Urothelium cell line (cell line): ENCODE results near the gene TMEM233.
"Not testable (repeated sequence)": the region's sequence is repeated elsewhere in the genome, so short reads cannot be mapped to it uniquely, and the experiment has no call there.

Experiments
- DNase-seq: peaks from one replicate; pipeline ENCODE4 v3.0.0; 2011; ENCODE audit warnings: low spot score, mixed read lengths
- FAIRE-seq: peaks from 2 replicates; lab custom pipeline; 2011; peaks lifted over from hg19 to GRCh38; lab: Jason Lieb, UNC

The TMEM233 gene

GRCh38 chr12:119652665-119653064 lies 59.1 kb downstream of the TMEM233 start:
- no peak for DNase-seq
- FAIRE-seq, result no peak

GRCh38 chr12:119657001-119657400 lies 63.4 kb downstream of the TMEM233 start:
- FAIRE-seq, DNase-seq: not testable (repeated sequence)

DNA sequence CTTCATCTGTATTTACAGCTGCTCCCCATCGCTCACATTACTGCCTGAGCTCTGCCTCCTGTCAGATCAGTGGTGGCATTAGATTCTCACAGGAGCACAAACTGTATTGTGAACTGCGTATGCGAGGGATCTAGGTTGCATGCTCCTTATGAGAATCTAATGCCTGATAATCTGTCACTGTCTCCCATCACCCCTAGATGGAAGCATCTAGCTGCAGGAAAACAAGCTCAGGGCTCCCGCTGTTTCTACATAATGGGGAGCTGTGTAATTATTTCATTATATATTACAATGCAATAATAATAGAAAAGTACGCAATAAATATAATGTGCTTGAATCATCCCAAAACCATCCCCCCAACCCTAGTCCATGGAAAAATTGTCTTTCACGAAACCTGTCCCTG lies 64.6 kb downstream of the TMEM233 start:
- not testable (repeated sequence) for DNase-seq, FAIRE-seq

- DNase-seq (peak; percentile 43), FAIRE-seq (no peak)
Measured at GRCh38 chr12:119659289-119659897, 65.8 kb downstream of the TMEM233 start.

GRCh38 chr12:119660076-119660475 lies 66.5 kb downstream of the TMEM233 start:
- FAIRE-seq, result no peak

DNA sequence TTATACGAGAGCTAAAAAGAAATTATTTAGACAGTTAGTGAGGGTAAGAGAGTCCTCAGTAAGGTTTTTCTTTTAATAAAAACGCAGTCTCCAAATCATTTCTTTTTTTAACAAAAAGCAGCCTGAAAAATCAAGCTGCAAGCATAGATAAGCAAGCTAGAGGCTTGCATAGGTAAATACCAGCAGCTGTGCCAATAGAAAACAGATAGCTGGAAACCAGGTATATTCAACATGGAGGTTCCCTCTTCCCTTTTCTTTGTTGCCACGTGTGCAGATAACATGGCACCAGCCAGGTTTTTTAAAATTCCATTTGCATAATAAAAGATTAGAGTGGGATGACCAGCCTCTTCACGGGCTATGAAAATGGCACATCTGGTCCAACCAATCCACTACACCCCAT lies 68.3 kb downstream of the TMEM233 start:
- DNase-seq, result no peak
- no peak for FAIRE-seq

More at GRCh38 chr12:119660076-119660475, 66.5 kb downstream of the TMEM233 start:
- DNase-seq, result no peak

DNA sequence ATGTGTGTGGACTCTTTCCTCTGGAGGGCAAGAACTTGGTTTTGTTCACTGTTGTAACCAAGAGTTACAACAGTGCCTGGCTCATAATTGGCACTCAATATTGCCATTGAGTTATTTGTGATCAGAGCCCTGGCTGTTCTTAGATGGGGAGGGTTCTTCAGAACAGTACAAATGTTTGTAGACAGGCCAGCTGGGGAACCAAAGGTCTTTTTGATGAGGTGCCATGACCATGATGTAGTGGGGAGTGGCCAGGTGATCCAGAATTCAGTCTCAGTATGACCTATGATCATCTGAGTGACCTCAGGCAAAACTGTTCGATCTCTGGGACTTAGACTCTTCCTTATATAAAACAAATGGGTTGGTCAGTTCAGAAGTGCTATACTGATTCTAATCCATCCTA lies 71.1 kb downstream of the TMEM233 start:
- no peak for FAIRE-seq
- DNase-seq, result no peak

- FAIRE-seq (no peak), DNase-seq (no peak)
Measured at GRCh38 chr12:119665164-119665929, 71.8 kb downstream of the TMEM233 start.

DNA sequence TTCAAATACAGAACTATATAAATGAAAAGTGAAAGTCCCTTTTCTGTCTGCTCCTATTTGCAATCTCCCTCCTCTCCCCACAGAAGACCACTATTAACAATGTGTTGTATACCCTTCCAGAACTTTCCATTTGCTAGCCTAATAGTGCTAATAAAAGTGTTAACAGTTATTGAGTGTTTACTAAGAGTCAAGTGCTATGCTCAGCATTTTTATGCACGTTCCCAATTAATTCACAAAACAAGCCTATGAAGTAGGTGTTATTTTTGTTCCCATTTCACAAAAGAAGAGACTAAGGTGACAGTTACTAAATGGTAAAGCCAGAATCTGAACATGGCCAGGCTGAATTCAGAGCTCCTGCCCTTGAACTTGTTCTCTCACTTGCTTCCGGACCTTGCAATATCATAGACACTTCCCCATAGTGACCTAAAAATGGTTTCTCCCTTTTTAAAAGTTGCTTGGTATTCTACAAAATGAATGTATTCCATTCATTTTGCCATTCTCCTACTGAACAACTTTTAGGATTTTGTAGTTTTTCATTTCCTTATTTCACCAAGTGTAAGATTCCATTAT lies 72.7 kb downstream of the TMEM233 start:
- DNase-seq (no peak), FAIRE-seq (no peak)

DNA sequence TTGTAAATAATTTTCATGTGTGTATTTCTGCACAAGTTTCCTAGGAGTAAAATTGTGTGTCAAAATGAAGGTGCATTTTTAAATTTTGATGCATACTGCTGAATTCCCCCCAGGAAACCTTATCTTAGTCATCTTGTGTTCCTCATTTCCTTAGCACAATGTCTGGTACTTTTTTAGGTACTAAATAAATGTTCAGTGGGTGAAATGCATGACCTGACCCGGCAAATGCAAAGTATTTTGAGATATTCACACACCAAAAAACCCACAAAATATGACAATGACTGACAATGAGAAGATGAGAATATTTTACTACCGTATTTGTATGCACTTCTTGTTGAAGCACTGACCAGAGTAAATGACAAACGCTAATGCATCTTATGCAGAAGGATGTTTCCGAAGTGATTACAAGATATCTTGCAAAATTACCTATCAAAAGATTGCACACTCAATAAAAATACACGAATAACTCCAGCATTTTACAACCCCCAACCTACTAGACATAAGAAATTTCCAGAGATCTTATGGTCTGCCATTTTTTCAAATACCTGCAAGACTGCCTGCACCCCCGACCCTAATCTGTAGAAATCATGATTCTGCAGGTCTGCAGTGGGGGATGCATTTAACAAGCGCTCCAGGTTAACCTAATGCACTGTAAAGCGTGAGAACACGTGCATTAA lies 73.5 kb downstream of the TMEM233 start:
- FAIRE-seq (no peak), DNase-seq (no peak)

DNA sequence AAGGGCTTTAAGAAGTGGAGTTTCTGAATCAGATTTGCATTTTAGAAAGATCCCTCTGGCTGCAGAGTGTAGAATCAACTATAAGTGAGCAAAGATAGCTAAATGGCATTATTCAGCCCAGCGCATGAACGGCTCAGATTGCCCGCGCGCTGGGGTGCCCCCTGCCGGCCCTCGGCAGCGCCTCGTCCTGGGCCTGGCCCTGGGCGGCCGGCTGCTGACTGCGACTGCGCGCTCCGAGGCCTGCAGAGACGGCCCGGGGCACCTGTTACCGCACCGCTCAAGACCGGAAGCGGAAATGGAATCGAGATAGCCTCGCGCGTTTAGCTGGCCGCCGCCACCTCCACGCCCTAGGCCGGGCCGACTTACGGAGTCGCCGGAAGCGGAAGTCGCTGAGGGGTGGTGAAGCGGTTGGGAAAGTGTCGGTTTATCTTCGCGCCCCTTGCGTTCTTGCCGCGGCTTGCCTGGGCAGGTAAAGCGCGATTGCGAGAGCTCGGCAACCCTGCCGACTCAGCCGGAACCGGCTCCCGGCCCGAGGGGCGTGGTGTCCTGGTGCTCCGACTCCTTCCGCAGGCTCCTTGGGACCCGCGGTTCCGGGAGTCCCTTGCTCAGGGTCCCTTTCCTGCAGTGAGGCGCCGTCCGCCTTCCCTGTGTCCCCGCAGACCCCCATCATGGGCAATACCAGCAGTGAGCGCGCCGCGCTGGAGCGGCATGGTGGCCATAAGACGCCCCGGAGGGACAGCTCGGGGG lies 74.2 kb downstream of the TMEM233 start, which contains the start of gene PRKAB1:
Gene PRKAB1 (plus strand): TSS at position 557 of the 747 bp plus-strand sequence. CDS start 112 bp downstream, at position 669.
- FAIRE-seq (no peak), DNase-seq (peak; percentile 99)

- DNase-seq, result no peak
- FAIRE-seq, result no peak
Measured at GRCh38 chr12:119668324-119668841, 74.8 kb downstream of the TMEM233 start.

DNA sequence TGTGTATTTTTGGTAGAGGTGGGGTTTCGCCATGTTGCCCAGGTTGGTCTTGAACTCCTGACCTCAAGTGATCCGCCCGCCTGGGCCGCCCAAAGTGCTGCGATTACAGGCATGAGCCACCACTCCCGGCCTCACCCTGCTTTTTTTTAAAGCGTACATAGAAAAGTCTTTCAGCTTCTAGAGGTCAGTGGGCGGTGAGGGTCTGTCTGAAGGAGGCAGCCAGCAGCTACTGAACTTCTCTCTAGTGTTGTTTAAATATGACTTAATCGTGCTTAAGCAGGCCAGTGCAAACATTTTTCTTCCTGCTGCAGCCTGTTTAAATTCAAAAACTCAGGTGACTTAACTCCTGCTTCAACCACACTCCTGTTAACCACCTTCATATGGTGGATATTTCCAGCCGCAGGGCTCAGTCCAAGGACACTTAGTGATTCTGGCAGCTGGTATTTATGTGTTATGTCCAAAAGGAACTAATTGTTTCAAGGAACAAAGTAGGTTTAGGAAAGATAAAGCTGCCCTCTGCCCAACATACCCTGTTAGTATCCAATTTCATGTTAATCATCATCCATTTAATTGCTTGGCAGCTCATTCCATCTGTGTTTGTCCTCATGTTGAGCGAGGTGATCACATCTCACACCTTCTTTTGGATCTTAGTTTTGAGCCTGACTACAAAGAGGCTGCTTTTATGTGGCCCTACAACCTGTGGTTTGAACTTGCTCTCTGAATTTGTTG lies 76.3 kb downstream of the TMEM233 start:
- FAIRE-seq, result no peak

DNA sequence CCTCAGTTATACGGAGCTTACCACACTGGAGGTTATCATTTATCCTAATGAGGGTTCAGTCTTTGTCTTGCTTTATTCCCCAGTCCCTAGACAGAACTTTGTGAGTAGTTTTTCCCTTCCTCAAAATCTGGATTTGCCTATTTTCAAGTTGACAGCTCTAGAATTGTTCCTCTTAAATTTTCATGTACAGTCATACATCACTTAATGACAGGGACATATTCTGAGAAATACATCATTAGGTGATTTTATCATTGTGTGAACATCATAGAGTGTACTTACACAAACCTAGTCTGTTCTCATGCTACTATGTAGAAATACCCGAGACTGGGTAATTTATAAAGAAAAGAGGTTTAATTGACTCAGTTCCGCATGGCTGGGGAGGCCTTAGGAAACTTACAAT lies 77.5 kb downstream of the TMEM233 start:
- DNase-seq (no peak), FAIRE-seq (no peak)

More for the DNA sequence above, 76.3 kb downstream of the TMEM233 start:
- no peak for DNase-seq

- no peak for FAIRE-seq
- DNase-seq, result no peak
Measured at GRCh38 chr12:119672194-119672593, 78.6 kb downstream of the TMEM233 start.

GRCh38 chr12:119673634-119674033 lies 80.1 kb downstream of the TMEM233 start:
- no peak for FAIRE-seq
- no peak for DNase-seq

DNA sequence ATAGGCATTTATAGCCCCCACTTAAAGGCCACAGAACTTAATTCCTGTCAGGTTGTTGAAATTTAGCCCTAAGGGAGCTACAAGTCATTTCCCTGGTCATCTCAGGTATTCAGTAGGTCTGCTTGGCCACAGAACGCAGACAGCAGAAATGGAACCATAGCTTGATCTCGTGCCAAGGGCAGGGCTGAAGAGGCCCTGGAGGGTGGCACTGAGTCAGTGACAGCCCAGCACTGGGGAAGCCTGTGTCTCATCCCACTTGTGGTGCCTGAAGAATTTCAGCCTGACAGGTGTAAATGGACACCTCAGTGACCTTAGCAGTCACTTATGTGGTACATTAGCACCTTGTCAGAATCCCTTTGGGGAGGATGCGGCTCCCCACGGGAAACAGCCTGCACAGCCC lies 81.0 kb downstream of the TMEM233 start:
- DNase-seq (no peak), FAIRE-seq (no peak)

GRCh38 chr12:119676022-119676421 lies 82.4 kb downstream of the TMEM233 start:
- DNase-seq, result no peak
- FAIRE-seq, result no peak

- FAIRE-seq, result no peak
- no peak for DNase-seq
Measured at GRCh38 chr12:119676573-119676972, 83.0 kb downstream of the TMEM233 start.

DNA sequence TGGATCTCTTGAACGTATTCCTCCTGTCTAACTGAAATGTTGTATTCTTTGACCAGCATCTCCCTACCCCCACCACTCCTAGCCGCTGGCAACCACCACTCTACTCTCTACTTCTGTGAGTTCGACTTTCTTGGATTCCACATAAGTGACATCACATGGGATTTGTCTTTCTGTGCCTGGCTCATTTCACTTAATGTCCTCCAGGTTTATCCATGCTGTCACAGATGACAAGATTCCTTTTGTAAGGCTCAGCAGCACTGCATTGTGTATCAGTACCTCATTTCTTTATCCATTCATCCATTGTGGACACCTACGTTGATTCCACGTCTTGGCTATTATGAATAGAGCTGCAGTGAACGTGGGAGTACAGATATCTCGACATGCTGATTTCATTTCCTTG lies 84.9 kb downstream of the TMEM233 start:
- DNase-seq (no peak), FAIRE-seq (no peak)
